Measurements from ENCODE around the gene IHH. TPM values are rescaled to one million over a fixed set of nuclear protein-coding genes. Genes with fewer than 3 reads are reported as not detected.

Gene IHH
- total and polyA plus RNA-seq, 2 donors (not counting 3 experiments of a cell fraction or from before 2014, with no cell fraction given): 0.03 TPM; not detected in 1

- ChIA-PET CTCF (interaction anchor here (1.4 to 4.5 kb wide), 3 partner anchors 9 to 146 kb away, joined by 3 to 17 read pairs (median 13); no protein-coding TSS in a partner anchor), POLR2A (no interaction called here)
- peaks cover 3 to 4% of the 10 kb centered on the region in 2 experiments for H3K27me3 ChIP-seq (ENCODE audit: control insufficient read depth in 2 of 2, insufficient read depth in 2 of 2, low read length in 2 of 2)
- FAIRE-seq (no peak), DNase-seq (ENCODE audit: low read depth, low spot score) (no peak)
- H2AFZ ChIP-seq (ENCODE audit: low read depth, low read length): no peak overlapping the region
- H3K9ac ChIP-seq (replicated peaks; ENCODE audit: extremely low read depth, insufficient read depth, low read length): no peak overlapping the region
- no peaks in the 10 kb centered on the region for H3K9me3 ChIP-seq (replicated peaks; ENCODE audit: control insufficient read depth, insufficient read depth, low read length)
- no TSS peak for BruUV-seq (replicated peaks)
- no peak overlapping the region for H3K27ac ChIP-seq (ENCODE audit: insufficient read depth, low read depth, low read length)
- no peak overlapping the region for H3K4me3 ChIP-seq (replicated peaks in 1 of 3; ENCODE audit: insufficient read depth in 1 of 3, low read depth in 1 of 3, low read length in 3 of 3)
- H3K79me2 ChIP-seq (ENCODE audit: control insufficient read depth, insufficient read depth, low read length): no peaks in the 10 kb centered on the region
- H3K4me1 ChIP-seq (ENCODE audit: control insufficient read depth, extremely low read depth, insufficient read depth, low read length): no peaks in the 10 kb centered on the region
- TF ChIP-seq GATA2 (IDR thresholded peaks at IDR 0.05; ENCODE audit: insufficient read depth, insufficient read length, low read depth, low read length) (no peak), POLR2AphosphoS5 (IDR thresholded peaks at IDR 0.05; ENCODE audit: insufficient read depth, low read depth, low read length) (no peak), EZH2 (IDR thresholded peaks at IDR 0.05; ENCODE audit: borderline replicate concordance, low read depth, low read length, severe bottlenecking) (no peak), POLR2A (IDR thresholded peaks at IDR 0.05; ENCODE audit: low read depth, low read length) (no peak), MYC (IDR thresholded peaks at IDR 0.05; ENCODE audit: low read depth, low read length) (no peak), FOS (IDR thresholded peaks at IDR 0.05; ENCODE audit: borderline replicate concordance, insufficient read depth, low read length) (no peak), CTCF (IDR thresholded peaks at IDR 0.05; ENCODE audit: extremely low read depth in 1 of 2, insufficient read depth in 1 of 2, low read depth in 1 of 2, low read length in 2 of 2) (no peak), JUN (IDR thresholded peaks at IDR 0.05; ENCODE audit: borderline replicate concordance, insufficient read depth, insufficient read length, low read depth) (no peak), MAX (IDR thresholded peaks at IDR 0.05; ENCODE audit: insufficient read depth, insufficient read length) (no peak)
- no peak overlapping the region for H3K4me2 ChIP-seq (ENCODE audit: insufficient read depth, low read length)
- intact Hi-C loops (cut with micrococcal nuclease) (no loop called here), dilution Hi-C loops (cut with MboI; ENCODE audit: extremely low pct_ligation_motif_present, low sequenced_read_pairs) (no loop called here)
- H3K9me1 ChIP-seq (replicated peaks; ENCODE audit: control insufficient read depth, extremely low read depth, insufficient read depth, low read length): no peaks in the 10 kb centered on the region
- no peaks in the 10 kb centered on the region for H3K36me3 ChIP-seq (ENCODE audit: control insufficient read depth in 2 of 2, extremely low read depth in 1 of 2, insufficient read depth in 2 of 2, low read length in 2 of 2)
- no peaks in the 10 kb centered on the region for H4K20me1 ChIP-seq (replicated peaks; ENCODE audit: control insufficient read depth, extremely low read depth, insufficient read depth, low read length)
Measured at GRCh38 chr2:219009294-219009693, 51.4 kb downstream of the IHH start.

MicroRNAs encoded within 50 kb of the gene (microRNA counts, 767-probe panel; counts per million panel counts)
- 723 counts per million, percentile 96 among the panel's probes with 10 or more counts for microRNA hsa-miR-3131

Small RNA genes within 50 kb of the gene (microRNA-seq; reads per million reads assigned to microRNA genes)
- gene MIR3131 (ENCODE audit: borderline number of aligned reads, borderline replicate concordance): not detected

Small RNA genes within 50 kb of the gene (small RNA-seq; reads per million reads assigned to genes)
- gene MIR3131 (ENCODE audit: insufficient read depth, insufficient read length, low read depth, low replicate concordance): not detected
- gene RN7SL764P (ENCODE audit: insufficient read depth, insufficient read length, low read depth, low replicate concordance): not detected

Other genes starting within 250 kb of the IHH start
- gene PRKAG3, start 229.1 kb downstream of the IHH start, total RNA-seq: not detected in 2 replicates
- not detected in 2 replicates for gene PRKAG3, start 229.1 kb downstream of the IHH start, polyA plus RNA-seq
- gene WNT6, start 201.1 kb downstream of the IHH start, total RNA-seq: not detected in 2 replicates
- not detected in 2 replicates for gene WNT6, start 201.1 kb downstream of the IHH start, polyA plus RNA-seq
- not detected in 2 replicates for gene WNT10A, start 180.1 kb downstream of the IHH start, total RNA-seq
- gene WNT10A, start 180.1 kb downstream of the IHH start, polyA plus RNA-seq: not detected in 2 replicates
- not detected in 2 replicates for gene CDK5R2, start 101.3 kb downstream of the IHH start, total RNA-seq
- 0.03 TPM in 1 of 2 replicates, not detected in the other for gene CDK5R2, start 101.3 kb downstream of the IHH start, polyA plus RNA-seq
- gene FEV, start 75.7 kb downstream of the IHH start, total RNA-seq: not detected in 2 replicates
- not detected in 2 replicates for gene FEV, start 75.7 kb downstream of the IHH start, polyA plus RNA-seq
- gene CRYBA2, start 67.5 kb downstream of the IHH start, total RNA-seq: not detected in 2 replicates
- gene CRYBA2, start 67.5 kb downstream of the IHH start, polyA plus RNA-seq: not detected in 2 replicates
- gene CFAP65, start 19.4 kb downstream of the IHH start, total RNA-seq: not detected in 2 replicates
- gene CFAP65, start 19.4 kb downstream of the IHH start, polyA plus RNA-seq: 0.03 TPM in 1 of 2 replicates, not detected in the other
- 12.1 and 12.9 TPM in 2 replicates for gene NHEJ1, start 99.9 kb upstream of the IHH start, total RNA-seq
- 11.9 and 12.8 TPM in 2 replicates for gene NHEJ1, start 99.9 kb upstream of the IHH start, polyA plus RNA-seq
- gene SLC23A3, start 109.1 kb upstream of the IHH start, total RNA-seq: 5.2 and 7.1 TPM in 2 replicates
- gene SLC23A3, start 109.1 kb upstream of the IHH start, polyA plus RNA-seq: 2.7 and 3.2 TPM in 2 replicates
- 41.0 and 44.0 TPM in 2 replicates for gene CNPPD1, start 116.0 kb upstream of the IHH start, total RNA-seq
- 51.1 and 55.7 TPM in 2 replicates for gene CNPPD1, start 116.0 kb upstream of the IHH start, polyA plus RNA-seq
- gene RETREG2, start 117.4 kb upstream of the IHH start, total RNA-seq: 58.2 and 59.5 TPM in 2 replicates
- 68.1 and 76.1 TPM in 2 replicates for gene RETREG2, start 117.4 kb upstream of the IHH start, polyA plus RNA-seq
- gene ZFAND2B, start 145.9 kb upstream of the IHH start, total RNA-seq: 23.3 and 24.0 TPM in 2 replicates
- gene ZFAND2B, start 145.9 kb upstream of the IHH start, polyA plus RNA-seq: 52.0 and 52.9 TPM in 2 replicates
- gene ABCB6, start 158.0 kb upstream of the IHH start, total RNA-seq: 26.6 and 32.5 TPM in 2 replicates
- gene ABCB6, start 158.0 kb upstream of the IHH start, polyA plus RNA-seq: 25.7 and 35.1 TPM in 2 replicates
- 62.2 and 65.5 TPM in 2 replicates for gene ATG9A, start 168.7 kb upstream of the IHH start, total RNA-seq
- 95.0 and 110 TPM in 2 replicates for gene ATG9A, start 168.7 kb upstream of the IHH start, polyA plus RNA-seq
- gene ANKZF1, start 168.9 kb upstream of the IHH start, total RNA-seq: 34.0 and 36.2 TPM in 2 replicates
- 23.4 and 26.5 TPM in 2 replicates for gene ANKZF1, start 168.9 kb upstream of the IHH start, polyA plus RNA-seq
- 9.2 and 9.5 TPM in 2 replicates for gene GLB1L, start 184.5 kb upstream of the IHH start, total RNA-seq
- gene GLB1L, start 184.5 kb upstream of the IHH start, polyA plus RNA-seq: 11.9 and 13.6 TPM in 2 replicates
- 18.8 and 21.1 TPM in 2 replicates for gene STK16, start 184.6 kb upstream of the IHH start, total RNA-seq
- gene STK16, start 184.6 kb upstream of the IHH start, polyA plus RNA-seq: 61.3 and 63.2 TPM in 2 replicates
- not detected in 2 replicates for gene TUBA4B, start 192.3 kb upstream of the IHH start, total RNA-seq
- gene TUBA4B, start 192.3 kb upstream of the IHH start, polyA plus RNA-seq: not detected in 2 replicates
- gene TUBA4A, start 193.0 kb upstream of the IHH start, total RNA-seq: 10.7 and 16.5 TPM in 2 replicates
- 24.8 and 29.4 TPM in 2 replicates for gene TUBA4A, start 193.0 kb upstream of the IHH start, polyA plus RNA-seq
- gene DNAJB2, start 218.4 kb upstream of the IHH start, total RNA-seq: 27.3 and 30.4 TPM in 2 replicates
- 30.6 and 35.0 TPM in 2 replicates for gene DNAJB2, start 218.4 kb upstream of the IHH start, polyA plus RNA-seq
- gene PTPRN, start 248.5 kb upstream of the IHH start, total RNA-seq: not detected in 2 replicates
- gene PTPRN, start 248.5 kb upstream of the IHH start, polyA plus RNA-seq: not detected in 2 replicates

Data from endothelial cell of umbilical vein (primary cell).